B cell (primary cell): Measurements from ENCODE around the gene PLEKHG3.

Experiments
- CTCF ChIP-seq: fragments of 200-600 bp; IDR thresholded peaks from one replicate; pipeline ENCODE4 v1.8.0; 2022; ENCODE audit warnings: antibody characterized with exemption, mild to moderate bottlenecking
- EZH2 ChIP-seq: IDR thresholded peaks from 2 replicates; pipeline ENCODE4 v1.6.1; 2012; ENCODE audit warnings: borderline replicate concordance, low read depth, mild to moderate bottlenecking, moderate library complexity, low read length; ENCODE audit not compliant: insufficient read depth, poor library complexity, severe bottlenecking

GRCh38 chr14:64654901-64655300 lies 49.3 kb upstream of the PLEKHG3 start:
- TF ChIP-seq CTCF = no peak
- TF ChIP-seq EZH2 = no peak
